ENCODE measurements around the gene GRK5.

The GRK5 gene

DNA sequence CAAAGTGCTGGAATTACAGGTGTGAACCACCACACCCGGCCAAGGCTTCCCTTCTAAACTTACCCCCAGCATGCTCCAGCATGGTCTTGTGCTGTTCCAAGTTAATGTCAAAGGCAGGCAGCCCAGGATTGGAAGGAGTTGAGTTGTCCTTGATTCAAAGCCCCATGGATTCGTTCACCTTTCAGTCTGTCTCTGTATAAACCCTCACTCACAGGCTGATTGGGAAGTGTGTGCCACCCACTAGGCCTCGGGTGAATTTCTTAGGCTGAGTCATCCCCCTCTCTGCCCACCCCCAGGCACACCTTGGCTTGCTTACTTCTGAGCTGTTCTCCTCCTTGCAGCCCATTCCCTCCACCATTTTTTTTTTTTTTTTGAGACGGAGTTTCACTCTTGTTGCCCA lies 15.5 kb upstream of the GRK5 start:
- Histone ChIP-seq H3K4me3 (no peak overlapping the region), H3K27ac (no peak overlapping the region)

DNA sequence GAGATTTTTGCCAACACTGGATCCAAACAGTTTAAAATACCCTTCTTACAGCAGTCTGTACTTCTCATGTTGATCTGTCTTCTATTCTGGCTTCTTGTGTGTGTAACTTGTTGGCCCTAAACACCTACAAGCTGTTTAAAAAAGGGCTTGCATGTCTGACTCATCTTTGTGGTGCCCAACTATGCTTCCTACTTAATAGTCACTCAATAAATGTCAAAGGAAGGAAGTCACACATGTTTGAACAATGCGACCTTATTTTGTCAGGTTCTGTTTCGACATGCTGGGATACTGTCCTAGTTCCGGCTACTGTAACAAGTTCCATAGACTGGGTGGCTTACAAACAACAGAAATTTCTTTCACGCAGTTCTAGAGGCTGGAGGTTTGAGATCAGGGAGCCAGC lies 9.4 kb upstream of the GRK5 start:
- Histone ChIP-seq H3K27ac (peak overlapping the region in 8 of 21 experiments; percentile 34 to 52 (median 42)), H3K4me3 (no peak overlapping the region)

DNA sequence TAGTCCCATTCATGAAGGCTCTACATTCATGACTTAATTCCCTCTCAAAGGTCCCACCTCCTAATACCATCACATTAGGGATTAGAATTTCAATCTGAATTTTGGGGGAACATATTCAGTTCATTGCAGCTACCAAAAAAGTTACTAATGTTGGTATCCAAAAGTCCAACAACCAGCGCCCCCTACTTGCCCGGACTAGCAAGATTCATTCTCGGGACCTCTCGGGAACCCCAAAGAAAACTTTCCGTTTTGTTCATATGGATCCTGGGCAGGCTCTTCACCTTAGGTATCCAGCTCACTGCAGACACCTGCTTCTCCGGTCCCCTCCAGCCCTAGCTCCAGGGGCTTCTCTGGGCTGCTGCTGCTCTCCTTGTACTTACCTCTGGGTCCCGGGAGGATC lies 8.9 kb upstream of the GRK5 start:
- peak overlapping the region in 5 of 21 experiments; percentile 34 to 52 (median 41) for H3K27ac ChIP-seq
- H3K4me3 ChIP-seq, result no peak overlapping the region

DNA sequence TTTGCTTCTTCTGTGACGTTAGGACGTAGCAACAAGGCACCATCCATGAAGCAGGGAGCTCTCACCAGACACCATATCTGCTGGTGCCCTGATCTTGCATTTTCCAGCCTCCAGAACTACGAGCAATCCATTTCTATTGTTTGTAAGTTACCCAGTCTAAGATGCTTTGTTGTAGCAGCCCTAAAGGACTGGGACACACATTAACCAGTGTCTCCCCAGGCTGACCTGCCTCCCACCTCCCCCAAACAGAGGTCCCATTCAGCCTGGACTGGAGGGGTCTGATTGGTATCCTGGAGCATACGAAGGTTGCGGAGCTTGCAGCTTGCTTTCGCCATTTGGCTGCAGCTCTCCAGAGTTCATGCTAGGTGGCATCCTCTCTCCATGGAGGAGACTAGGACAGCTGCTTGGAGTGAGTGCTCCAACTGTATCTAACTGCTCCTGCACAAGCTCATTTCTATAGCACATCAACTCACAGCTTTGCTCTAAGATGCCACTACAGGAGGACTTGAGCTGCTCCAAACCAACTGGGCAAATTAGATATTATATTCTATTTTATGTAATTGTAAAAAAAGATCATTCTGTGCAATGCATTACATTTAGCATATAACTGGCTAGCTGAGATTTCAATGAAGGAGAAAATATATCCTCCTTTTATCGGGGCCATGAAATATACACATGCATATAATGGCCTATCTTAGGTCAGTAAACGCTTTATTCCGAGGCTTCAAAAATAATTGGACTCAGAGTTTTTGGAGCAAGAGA lies 8.0 kb upstream of the GRK5 start:
- no peak overlapping the region for H3K4me3 ChIP-seq

DNA sequence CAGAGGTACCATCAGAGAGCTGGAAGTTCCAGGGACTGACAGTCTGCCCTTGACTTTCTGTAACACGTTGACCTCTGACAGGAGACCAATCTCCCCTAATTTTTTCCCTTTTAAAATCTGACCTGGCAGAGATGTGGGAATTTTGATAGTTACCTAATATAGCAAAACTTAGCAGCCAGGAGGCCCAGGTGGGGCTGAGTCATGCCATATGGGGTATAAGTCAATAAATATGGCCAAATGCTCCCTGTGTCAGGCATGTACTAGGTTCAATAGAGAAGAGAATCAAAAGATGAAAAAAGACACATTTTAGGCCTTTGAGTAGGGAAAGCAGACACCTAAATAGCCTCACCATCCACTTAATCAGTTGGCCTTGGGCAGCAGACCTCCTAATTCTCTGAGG lies 6.1 kb upstream of the GRK5 start:
- H3K4me3 ChIP-seq, result no peak overlapping the region
- H3K27ac ChIP-seq, result no peak overlapping the region

More for the DNA sequence above, 8.0 kb upstream of the GRK5 start:
- no peak overlapping the region for H3K27ac ChIP-seq

DNA sequence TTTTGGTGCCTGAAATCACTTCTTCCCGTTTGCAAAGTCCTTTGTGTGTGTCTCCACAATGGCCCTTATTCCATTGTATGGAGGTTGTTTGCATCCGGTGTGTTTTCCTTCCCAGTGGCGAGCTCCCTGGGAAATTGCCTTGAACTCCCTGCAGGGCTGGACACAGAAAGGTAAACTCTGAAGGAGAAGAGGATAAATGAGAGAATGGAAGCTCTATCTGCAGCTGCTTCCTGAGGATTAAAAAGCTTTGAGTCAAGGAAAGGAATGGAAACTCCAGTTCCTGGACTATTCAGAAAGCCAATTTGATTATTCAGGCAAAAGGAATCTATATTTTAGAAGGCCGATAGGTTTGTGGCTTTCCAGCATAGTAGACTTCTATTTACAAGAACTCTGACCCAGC lies 4.4 kb upstream of the GRK5 start:
- Histone ChIP-seq H3K27ac (peak overlapping the region in 1 of 21 experiments; percentile 25), H3K4me3 (no peak overlapping the region)

DNA sequence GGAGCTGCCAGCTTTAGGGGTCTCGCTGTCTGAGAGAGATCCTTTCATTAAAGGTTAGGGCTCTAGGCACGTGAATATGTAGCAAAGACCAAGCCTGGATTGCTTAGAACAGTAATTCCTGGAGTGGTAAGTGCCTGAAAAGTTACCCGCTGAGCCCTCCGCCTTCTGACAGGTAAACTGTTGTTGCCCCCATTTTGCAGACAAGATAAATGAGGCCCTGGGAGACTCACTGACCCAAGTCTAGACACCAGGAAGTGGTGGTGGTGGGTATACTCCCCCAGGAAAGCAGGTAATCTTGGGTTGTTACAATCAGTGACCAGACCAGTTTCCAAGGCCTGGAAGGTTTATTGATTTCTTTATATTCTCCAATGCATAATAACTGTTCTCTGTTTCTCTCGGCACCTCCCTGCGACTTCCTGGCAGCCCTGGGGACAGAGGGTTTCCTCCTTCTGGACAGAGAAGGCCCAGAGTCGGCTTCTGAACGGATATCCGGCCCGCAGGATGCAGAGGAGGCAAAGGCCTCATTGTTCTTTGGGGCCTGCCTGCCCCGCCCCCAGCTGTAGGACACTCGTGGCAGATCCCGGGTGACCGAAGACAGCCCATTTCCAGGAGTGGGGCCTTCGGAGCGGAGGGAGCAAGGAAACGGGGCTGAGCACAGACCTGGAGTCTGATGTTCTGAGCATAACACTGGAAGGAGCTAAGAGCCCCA lies 1.3 kb upstream of the GRK5 start:
- Histone ChIP-seq H3K4me3 (peak overlapping the region; percentile 57 to 95 (median 74)), H3K27ac (peak overlapping the region in 20 of 21 experiments; percentile 88 to 99 (median 96))

DNA sequence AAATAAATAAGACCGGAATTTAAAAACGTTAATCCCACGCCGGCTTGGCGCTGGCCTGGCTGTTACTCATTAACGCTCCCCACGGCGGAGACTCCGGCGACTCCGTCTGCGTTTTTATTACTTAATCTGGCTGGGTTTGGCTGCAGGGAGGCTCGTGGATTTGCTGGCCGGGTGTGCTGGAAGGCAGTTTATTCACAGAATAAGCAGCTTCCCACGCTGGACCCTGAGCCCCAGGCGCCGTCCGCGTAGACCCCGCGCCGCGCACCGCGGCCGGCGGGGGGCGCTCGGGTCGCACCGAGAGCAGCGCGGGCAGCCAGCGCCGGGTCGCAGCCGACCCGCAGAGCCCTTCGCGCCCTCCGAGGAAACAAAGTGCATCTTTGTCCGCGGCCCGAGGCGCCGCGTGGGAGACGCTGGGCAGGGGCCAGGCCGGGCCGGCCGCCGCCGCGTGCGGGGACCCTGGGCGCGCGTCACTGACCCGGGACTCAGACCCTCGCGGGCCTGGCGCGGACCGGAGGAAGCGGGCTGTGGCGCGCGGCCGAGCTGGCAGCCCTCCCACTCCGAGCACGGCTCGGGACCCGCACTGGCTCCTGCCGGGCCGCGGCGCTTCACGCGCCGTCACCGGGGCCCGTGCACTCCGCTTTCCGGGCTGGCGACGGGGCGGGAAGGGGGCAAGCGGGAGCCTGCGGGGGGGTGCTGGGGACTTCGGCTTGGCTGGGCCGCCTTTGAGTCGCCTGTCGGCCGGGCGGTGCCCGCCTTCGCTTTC lies 587 bp upstream of the GRK5 start:
- peak overlapping the region; percentile 88 to 99 (median 97) for H3K27ac ChIP-seq
- peak overlapping the region; percentile 57 to 95 (median 74) for H3K4me3 ChIP-seq

DNA sequence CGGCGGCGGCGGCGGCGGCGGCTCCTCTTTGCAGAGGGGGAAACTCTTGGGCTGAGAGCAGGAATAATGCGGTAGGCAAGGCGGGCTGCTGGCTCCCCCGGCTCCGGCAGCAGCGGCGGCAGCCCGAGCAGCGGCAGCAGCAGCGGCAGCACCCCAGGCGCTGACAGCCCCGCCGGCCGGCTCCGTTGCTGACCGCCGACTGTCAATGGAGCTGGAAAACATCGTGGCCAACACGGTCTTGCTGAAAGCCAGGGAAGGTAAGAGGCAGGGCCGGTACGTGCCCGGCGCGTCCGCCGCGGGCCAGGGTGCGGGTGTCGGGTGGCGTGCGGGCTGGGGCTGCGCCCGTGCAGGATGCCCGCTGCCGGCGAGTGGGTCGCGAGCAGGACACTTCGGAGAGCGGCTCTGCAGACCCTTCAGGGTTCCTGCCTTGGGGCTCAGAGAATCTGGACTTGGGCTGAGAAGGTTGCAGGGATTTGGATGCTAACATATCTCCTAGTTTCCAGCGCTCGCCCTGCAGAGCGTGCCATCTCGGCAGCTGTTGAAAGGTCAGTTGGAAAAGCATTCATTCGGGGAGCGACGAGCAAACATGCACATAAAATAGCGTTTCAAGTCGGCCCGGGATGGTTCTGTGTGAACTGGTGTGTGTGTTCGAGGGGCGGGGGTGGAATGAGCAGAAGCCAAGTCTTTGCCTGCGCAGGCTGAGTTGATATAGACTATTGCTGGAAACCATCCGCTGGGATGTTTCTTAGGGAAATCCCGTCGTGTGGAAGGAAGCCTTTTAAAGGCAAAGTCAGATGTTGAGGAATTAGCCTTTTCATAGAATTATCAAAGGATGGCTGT lies 562 bp downstream of the GRK5 start:
- Histone ChIP-seq H3K27ac (peak overlapping the region in 20 of 21 experiments; percentile 65 to 99 (median 92)), H3K4me3 (peak overlapping the region; percentile 57 to 95 (median 74))

DNA sequence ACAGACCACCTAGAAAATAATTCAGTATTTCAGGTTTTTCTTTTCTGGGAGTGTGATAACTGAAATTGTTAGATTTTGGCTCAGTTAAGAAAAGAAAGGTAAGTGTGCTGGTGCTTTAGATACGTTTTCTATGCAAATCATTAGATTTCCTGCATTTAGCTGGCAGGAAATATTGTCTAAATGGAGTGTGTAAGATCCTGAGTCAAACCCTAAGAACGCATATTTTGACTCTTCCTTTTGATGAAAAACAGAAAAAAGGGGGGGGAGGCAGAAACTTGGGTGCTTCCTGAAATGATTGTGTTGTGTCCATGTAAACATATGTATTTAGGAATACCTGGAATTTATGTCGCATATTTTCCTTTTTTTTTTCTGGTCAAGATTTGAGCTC lies 1.2 kb downstream of the GRK5 start:
- H3K27ac ChIP-seq, result peak overlapping the region in 18 of 21 experiments; percentile 65 to 99 (median 92)
- peak overlapping the region; percentile 57 to 95 (median 74) for H3K4me3 ChIP-seq

DNA sequence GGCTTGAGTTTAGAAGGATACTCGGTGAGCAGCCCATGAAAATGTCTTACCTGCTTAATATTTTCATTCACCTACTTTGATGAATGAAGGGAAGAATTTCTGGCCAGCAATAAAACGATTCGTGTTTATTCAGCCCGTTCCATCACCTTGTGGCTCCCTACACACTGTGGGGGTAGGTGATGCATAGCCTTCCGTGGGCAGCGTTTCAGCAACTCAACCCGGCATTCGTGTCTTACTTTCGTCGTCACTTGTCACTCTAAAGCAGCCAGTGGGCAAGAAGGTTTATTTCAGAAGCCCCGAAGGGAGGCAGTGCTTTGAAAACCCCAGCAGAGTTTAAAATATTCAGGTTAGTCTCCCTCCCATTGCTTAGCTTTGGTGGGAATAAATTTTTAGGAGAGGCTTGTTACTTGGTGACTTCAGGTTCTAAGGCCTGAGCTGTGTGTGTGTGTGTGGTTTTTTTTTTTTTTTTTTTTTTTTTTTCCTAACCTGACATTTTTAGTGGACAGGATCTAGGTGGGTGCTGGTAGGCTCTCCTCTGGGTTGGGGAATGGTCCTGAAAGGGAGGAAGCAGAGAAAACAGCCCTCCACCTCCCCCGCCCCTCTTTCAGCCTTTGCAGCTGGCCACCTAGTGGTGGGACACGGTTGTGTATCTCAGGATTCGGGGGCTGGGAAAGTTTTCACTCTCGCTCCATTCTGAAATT lies 1.8 kb downstream of the GRK5 start:
- peak overlapping the region in 14 of 21 experiments; percentile 5 to 99 (median 86) for H3K27ac ChIP-seq

DNA sequence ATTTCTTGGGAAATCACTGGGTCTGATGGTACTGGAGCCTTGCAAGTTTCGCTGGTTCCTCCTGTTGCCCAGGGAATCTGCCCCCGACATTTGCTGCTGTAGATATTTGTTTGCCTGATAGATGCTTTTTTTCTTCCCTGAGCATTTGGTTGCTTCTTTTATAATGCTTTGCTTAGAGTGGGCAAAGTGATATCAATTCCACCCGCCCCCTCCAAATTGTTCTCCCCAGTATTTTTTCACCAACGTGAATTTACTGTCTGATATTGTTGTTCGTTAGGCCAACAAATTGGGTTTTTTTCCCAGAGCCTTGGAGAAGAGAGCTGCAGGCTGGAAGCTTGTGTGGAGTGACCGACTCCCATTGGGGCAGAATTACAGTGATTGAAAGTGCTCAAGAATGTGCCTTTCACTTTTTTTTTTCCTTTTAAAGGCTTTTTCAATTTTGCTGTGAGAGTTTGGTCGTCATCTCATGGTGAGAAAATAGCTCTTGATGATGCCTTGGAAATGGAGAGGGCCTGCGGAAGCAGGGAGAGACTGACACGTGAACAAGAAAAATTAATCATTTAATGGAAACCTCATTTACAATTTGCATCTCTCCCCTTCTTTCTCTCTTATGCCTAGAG lies 2.5 kb downstream of the GRK5 start:
- H3K4me3 ChIP-seq, result peak overlapping the region in 3 of 7 experiments; percentile 57 to 95 (median 83)
- peak overlapping the region in 8 of 21 experiments; percentile 5 to 98 (median 64) for H3K27ac ChIP-seq

More for the DNA sequence above, 1.8 kb downstream of the GRK5 start:
- H3K4me3 ChIP-seq, result peak overlapping the region; percentile 17 to 95 (median 74)

DNA sequence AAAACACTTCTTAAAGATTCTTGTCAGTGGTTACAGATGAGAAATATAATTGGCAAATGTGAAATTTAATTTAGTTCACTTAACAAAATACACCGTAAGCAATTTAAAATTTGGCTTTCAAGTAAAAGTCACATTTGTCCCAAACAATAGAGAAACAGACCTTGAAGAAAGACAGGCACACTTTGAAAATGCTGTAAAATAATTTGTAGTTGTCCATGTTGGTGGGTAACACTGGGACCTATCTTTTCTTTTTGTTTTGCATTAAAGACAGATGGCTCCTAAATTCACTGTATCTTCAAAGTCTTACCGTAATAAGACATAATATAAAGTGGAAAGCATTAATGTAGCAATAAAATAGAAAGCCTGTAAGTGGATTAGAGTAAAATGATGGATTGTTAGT lies 3.3 kb downstream of the GRK5 start:
- Histone ChIP-seq H3K4me3 (no peak overlapping the region), H3K27ac (peak overlapping the region in 3 of 21 experiments; percentile 16 to 74 (median 71))

DNA sequence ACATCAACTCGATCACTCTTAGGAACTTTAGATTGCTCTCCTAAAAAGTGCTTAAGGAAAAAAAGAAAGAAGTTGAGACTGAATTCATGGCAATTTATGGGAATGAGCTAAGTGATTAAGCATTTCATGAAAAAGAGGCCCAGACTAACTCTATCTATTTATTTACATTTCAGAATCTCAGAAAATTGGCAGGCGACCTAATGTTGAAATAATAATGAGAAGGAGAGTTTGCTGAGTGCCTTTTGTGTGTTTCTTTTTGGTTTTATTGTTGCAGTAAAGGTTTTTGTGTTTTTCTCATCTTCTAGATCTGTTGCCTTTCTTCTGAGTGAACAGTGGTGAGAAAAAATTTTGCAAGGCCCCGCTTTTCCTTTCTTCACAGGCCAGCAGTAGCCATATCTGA lies 3.8 kb downstream of the GRK5 start:
- H3K4me3 ChIP-seq, result no peak overlapping the region
- peak overlapping the region in 11 of 21 experiments; percentile 26 to 78 (median 56) for H3K27ac ChIP-seq

DNA sequence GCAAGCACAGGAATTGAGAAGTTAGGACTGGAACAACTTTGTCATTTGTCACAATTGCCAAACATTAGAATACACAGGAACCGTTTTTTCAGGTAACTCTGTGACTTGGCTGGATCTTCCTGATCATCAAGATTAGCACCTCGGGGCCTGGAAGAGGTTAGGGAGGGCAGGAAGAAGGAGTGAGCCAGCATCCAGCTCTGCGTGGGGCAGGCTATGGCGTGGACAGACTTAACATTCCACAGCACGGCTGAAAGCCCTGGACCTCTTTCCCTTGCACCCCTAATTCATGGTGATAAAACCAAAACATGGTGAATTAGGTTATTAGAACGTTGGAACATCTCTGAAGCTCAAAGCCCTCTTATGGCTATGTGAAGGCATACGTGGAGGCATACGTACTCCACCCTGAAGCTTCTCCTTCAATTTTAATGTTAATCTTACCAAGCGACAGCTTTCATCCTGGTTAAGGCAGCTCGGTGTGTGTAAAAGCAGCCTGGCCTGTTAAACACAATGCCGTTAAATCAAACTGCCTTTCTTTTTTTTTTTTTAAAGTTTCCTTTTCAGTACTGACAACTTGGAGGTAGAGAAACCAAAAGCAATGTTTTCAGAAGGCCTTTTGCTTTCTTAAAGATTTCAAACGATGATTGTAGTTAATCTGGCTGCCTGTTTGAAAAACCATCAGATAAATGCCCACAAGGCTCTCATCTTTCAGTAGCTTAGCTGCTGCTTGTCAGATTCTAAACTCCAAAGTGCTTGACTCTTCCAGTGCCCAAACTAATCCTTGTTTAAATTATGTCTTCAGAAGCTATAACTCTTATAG lies 4.5 kb downstream of the GRK5 start:
- Histone ChIP-seq H3K27ac (peak overlapping the region in 15 of 21 experiments; percentile 22 to 78 (median 52)), H3K4me3 (no peak overlapping the region)

DNA sequence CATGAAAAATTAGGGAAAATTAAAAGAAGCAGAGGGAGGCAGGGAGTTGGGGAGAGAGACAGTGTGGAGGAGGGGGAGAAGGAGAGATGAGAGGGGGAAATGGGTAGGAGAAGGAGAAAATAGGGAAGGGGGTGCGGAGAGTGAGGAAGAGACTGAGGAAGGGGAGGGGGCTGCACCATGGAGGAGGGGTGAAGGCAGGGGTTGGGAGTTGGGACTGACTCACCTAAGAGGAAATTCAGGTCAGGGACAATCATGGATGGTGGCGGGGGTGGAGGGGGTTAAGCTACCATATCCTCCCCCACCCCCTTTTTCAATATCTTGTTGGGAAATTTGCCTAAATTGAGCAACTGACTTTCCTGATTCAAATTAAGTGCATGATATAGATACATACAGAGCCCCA lies 8.0 kb downstream of the GRK5 start:
- Histone ChIP-seq H3K4me3 (no peak overlapping the region), H3K27ac (no peak overlapping the region)

DNA sequence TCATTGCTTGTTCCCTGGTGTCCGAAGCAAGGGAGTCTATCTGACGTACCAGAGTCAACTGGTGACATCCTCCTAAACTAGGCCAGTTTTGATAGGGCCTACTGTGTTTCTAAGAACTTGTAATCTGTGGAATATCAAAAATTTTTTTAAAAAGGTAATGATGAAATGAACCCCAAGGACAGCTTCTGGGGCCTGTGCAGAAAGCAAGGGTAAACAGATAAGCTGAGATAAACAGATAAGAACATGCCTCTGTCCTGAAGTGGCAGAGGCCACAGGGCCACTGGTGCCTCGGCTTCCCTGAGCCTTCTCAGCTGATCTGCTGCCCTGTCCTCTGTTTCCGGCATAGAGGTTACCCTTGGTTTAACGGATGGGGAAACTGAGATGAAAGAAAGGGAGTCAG lies 8.8 kb downstream of the GRK5 start:
- Histone ChIP-seq H3K4me3 (no peak overlapping the region), H3K27ac (no peak overlapping the region)

Measured in skin epidermis (tissue), 12 donors.